GM23338 (cell line): ENCODE results near the gene LRCH4.

Experiments used
- CTCF ChIP-seq, 2 experiments: fragments of 200-600 bp in 1 of 2; sonication (generic) in 1 of 2; conservative IDR thresholded peaks; 2 replicates each; pipeline versions ENCODE4 v1.5.1 to v1.6.1; 2016 to 2017; ENCODE audit warnings: antibody characterized with exemption in 2 of 2, low read depth in 2 of 2, mild to moderate bottlenecking in 2 of 2, moderate library complexity in 1 of 2
- ZNF331 ChIP-seq: fragments of 250-450 bp; sonication (Bioruptor Pico); IDR thresholded peaks from 2 replicates; pipeline ENCODE4 v1.5.0; 2020; ENCODE audit warnings: low read depth, mild to moderate bottlenecking, moderate library complexity

- no peak for TF ChIP-seq ZNF331 (CRISPR knock-in tag)
- no peak for TF ChIP-seq CTCF (conservative IDR thresholded peaks at IDR 0.05; ENCODE audit: low read depth in 2 of 2)
These were observed 41.0 kb downstream of the LRCH4 start for GRCh38 chr7:100544967-100545359.
